Activated CD4-positive, alpha-beta T cell treated with anti-CD3 and anti-CD28 coated beads, Interleukin-2, amount 50 U/mL, for 1 hour (primary cell): Measurements from ENCODE around the gene B3GNT3.

Experiments
- DNase-seq: peaks from one replicate; pipeline ENCODE4 v3.0.0-alpha.2; 2020

B3GNT3 gene, protein sequence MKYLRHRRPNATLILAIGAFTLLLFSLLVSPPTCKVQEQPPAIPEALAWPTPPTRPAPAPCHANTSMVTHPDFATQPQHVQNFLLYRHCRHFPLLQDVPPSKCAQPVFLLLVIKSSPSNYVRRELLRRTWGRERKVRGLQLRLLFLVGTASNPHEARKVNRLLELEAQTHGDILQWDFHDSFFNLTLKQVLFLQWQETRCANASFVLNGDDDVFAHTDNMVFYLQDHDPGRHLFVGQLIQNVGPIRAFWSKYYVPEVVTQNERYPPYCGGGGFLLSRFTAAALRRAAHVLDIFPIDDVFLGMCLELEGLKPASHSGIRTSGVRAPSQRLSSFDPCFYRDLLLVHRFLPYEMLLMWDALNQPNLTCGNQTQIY

DNA sequence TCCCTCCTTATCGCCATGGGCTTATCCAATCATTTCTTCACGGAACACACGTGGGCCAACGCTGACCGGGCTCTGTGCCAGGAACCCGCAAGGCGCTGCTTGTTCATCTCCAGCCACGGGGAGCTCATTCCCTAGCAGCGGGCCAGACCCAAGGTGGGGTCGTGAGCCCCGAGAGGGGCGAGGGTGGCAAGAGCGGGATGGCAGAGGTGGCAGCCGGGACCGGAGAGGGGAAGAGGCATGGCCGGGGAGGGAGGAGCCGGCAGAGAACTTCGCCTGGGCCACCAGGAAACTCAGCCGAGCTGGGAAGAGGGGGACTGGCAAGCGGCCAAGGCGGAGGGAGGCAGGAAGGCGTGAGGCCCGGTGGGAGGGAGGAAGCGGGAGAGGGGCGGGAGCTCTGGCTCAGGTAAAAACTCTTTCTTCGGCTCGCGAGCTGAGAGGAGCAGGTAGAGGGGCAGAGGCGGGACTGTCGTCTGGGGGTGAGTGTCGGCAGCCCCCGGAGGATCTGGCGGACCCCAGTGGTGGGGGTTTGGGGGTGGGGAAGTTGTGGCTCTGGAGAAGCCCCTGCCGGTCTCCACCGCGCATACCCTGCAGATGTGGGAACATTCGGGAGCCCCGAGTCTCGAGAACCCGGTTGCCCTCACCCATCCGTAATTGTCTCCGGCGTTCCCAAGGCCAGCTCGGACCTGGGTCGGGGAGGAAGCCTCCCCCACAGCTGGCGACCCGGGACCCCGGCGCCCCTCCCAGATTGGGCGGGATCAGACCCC lies at the start of gene B3GNT3:
B3GNT3 (plus strand) TSS at position 408 of the 764 bp plus-strand sequence. CDS start 12,670 bp downstream, outside the sequence.
- no peak for DNase-seq

DNA sequence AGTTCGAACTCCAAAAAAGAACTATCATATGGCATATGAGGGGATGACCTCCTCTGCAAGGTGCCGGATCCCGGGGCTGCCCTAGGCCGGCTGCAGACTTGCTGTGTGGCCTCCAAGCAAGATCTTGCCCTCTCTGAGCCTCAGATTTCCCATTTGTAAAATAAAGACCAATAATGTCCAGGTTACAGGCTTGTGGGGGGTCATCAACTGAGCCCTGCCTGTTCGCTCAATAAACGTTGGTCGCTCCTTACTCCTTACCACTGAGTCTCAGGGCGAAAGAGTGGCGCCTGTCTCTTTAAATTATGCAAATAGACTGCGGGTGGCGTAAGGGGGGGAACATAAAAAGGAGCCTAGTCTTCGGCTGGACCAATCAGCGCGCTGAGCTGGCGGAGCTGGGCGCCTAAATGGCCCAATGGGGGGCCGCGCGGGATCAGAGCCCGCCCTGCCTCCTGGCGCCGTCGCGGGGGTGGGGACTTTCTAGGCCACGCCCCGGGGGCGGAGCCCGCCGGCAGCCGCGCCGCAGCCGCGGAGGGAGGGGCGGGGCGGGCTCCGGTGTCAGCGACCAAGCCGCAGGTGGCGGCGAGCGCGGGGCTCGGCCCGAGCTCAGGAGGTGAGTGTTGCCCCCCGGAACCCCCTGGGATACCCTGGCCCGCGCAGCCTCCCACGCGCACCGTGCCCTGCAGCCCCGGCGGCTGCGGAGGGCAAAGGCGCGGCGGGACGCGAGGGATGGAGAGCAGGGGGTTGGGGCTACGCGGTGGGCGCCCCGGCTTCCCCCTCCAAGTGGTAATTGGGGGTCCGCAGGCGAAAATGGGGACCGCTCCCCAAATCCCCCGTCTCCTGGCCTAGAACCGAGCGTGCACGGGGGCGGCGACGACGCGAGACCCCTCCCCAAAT lies 47.5 kb upstream of the B3GNT3 start:
- DNase-seq: peak; percentile 93

DNA sequence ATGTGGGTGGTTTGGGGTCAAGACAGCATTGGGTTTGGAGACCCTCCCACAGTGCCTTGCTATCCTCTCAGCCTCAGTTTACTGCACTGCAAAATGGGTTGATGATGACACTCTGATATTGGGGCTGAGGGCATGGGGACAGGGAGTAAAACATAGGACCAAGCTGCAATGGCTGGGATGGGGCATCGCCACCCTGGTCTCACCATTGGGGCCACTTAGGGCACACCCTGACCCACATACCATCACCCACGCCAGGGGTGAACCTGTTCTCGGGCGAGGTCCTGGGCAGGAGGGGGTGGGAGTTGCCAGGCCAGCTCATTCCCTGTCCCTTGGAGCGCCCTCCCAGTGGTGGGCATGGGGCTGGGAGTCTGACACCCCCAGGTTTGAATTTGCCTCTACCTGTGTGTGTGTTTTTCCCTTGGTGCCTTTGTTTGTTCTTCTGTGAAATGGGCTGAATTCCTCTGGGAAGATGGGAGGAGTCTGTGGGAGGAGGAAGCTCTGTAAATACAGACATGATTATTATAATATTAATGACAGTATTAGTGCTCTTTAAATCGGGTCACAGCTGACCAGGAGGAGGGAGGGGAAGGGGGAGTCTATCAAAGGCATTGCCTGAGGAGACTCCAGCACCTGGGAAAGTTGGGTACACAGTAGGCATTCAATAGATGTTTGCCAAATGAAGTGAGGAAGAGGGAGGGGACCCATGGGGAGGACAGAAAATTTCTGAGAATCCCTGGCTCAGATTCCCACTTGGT lies 45.9 kb upstream of the B3GNT3 start:
- no peak for DNase-seq

DNA sequence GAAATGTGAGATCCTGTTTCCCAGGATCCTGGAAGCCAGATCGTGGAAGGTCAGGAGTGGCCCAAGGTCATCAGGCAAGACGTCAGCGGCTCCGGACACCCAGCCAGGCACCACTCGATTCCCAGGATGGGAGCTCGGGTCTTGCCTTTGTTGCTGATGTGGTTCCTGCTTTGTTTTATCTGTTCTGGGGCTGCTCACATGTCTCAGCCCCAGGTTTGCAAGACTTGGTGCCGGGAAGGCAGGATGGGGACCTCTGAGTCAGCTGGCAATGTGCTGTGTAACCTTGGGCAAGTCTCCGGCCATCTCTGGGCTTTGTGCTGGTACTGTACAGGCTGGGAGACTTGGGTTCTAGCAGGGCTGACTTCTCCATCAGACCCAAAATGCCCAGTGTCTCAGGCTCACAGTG lies 45.0 kb upstream of the B3GNT3 start:
- DNase-seq: no peak

DNA sequence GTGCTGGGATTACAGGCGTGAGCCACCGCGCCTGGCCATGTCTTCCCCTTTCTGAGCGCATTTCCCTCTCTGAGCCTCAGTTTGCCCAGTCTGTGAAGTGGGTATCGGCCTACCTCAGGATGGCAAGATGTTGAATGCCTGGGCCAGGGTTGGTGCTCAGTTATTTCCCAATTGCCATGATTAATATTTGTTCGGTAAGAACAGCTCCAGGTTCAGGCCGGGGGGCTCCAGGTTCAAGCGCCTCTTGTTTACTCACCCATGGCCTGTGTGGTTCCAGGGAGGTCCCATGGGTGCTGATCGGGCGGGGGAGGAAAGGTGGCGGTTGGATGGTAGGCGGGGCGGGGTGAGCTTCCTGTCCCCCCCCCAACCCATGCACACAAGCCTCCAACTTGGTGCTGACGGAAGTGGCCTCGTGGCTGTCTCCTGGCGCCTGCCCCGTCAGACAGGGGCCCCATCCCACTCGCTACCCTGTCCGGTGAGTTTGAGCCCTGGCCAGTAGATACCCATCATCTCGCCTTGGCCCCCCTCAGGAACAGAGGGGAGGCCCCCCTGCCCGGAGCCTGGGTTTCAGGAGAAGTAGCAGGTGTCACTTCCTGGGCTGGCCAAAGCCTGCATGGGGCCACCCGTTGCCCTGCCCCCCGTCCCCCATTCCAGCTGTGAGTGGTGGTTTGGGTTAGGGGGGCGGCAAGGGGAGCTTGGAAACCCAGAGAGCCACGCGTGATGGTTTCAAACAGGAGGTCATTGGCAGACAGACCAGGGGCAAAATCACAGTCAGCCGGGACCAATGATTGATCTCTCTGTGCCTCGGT lies 43.6 kb upstream of the B3GNT3 start, which contains the start of gene FCHO1:
FCHO1 (plus strand) TSS at position 375 of the 809 bp plus-strand sequence. CDS start 3,688 bp downstream, outside the sequence.
- peak; percentile 83 for DNase-seq

DNA sequence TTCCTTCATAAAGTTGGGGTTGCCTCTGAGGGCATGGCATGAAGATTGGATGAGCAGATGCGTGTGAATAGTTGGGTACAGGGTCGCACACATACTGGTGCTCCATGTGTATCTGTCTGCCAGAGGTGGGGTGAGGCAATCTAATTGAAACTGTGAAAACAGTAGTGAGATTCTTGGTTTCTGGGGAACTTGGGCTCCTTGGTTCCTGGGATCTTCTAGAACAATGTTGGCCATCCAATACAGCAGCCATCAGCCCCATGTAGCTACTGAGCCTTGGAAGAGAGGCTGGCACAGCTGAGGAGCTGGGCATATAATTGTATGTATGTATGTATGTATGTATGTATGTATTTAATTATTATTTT lies 43.0 kb upstream of the B3GNT3 start:
- no peak for DNase-seq

DNA sequence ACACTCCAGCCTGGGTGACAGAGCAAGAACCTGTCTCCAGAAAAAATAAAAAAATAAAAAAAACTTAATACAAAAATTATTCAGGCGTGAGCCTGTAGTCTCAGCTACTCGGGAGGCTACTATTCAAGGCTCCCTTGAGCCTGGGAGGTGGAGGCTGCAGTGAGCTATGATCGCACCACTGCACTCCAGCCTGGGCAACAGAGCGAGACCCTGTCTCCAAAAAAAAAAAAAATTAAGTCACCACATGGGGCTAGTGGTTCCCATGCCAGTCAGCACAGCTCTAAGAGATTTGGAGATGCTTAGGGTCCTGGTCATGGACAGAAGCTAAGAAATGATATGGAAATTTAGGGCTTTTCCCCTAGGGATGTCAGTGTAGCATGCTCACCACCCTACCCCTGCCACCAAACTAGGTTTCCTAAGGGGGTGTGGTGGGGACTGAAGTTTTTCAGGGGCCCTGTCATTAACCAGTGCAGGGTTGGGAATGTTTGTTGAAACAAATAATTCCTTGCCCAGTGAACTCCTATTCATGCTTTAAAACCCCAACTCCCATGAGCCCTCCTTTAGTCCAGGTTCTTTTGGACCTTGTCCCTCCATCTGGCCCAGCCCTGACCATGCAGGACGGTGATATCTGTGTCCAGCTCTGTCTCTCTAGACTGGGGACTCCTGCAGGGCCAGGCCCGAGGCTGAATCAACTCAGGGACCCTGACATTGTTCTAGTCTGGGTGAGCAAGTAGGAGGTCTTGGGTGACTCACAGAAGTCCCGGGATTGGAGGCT lies 41.9 kb upstream of the B3GNT3 start:
- no peak for DNase-seq

DNA sequence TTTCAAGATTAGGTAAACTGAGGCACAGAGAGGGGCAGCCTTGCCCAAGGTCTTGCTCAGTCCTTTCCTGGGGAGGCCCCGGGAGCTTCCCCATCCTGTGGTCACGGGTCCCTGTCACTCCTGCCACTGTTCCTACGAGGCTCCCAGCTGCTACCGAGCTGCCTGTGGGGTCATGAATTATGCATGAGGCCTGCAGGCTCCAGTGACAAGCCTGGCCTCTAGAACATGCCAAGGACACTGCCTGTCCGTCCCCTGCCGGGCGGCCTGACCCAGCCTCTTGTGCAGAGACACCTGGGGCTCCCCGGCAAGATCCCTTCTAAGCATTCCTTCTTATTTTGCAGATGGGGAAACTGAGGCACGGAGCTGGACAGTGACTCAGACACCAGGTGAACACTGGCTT lies 41.0 kb upstream of the B3GNT3 start:
- DNase-seq: no peak

DNA sequence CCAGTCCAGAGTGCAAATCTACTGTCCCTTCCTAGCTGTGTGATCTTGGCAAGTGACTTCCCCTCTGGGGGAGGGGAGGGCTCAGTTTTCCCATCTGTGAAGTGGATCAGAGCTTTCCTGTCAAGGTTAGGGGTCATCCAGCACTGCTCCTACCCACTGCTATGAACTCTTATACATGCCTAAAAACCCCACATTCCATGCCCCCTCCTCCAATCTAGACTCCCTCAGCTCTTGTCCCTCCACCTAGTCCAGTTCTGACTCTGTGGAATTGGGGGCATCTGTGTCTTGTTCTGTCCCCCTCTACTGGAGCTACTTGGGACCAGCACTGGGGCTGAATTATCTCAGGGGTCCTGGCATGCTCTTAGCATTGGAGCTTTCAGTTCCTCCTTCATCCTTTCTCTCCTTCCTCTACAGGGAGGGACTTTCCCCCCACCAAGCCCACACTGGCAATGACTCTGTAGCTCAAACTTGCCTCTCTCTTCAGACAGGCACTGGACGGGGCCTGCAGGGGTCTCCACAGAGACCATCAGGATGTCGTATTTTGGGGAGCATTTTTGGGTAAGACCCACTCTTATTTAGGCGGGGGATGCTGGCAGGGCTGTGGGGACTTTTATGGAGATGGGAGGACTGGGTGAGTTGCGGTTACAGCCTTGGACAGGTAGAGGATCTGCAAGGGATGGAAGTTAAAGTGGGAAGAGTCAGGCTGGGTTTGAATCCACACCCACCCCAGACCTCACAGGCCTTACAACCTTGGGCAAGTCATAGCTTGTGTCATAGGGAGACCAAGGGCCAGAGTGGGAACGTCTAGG lies 40.1 kb upstream of the B3GNT3 start:
- DNase-seq: no peak

DNA sequence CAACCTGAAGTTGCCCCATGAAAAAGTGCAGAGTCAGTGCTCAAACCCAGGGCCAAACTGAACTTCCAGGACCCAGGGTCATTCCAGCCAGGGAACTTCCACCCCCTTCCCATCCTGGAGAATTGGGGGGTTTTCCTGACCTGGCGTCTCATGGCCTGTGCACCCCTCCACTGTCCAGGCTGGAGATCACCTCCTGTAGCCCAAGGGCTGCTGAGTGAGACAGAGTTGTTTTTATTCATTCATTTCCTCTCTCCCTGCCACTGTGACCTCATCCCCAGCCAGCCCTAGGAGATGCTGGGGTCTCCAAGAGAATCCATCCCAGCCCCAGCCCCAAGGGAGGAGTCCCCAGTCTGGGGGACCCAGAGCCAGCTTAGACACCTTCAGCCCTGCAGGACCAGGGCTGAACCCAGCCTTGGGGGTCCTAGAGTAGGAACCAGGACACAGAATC lies 39.5 kb upstream of the B3GNT3 start:
- no peak for DNase-seq

DNA sequence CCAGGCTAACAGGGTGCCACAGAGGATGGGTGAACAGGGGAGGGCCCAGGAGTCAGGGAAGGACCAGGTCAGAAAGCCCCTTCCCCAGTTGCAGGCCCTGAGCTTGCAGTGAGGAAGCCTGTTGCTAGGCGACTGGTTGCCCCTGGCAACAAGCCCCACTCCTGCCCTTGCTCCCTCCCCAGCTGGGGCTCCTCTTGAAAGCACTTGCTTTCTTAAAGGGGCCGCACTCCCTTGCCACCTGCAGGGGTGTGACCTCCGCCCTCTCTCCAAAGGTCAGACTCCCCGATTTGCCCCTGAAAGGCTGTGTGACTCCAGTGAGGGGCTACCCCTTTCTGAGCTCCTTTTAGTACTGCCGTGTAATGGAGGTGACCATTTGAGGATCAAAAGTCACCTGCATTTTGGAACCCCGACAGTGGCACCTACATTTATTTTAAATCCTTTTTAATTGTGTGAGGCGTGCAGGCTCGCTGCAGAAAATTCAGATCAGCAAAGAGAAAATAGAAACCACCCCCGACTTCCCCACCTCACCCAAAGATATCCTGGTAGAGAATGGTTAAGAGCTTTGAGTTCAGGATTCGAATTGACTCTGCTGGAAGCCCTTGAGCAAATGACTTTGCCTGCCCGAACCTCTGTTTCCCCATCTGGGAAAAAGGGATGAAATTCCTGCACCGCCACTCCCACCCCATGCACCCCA lies 38.8 kb upstream of the B3GNT3 start:
- DNase-seq: peak; percentile 43

DNA sequence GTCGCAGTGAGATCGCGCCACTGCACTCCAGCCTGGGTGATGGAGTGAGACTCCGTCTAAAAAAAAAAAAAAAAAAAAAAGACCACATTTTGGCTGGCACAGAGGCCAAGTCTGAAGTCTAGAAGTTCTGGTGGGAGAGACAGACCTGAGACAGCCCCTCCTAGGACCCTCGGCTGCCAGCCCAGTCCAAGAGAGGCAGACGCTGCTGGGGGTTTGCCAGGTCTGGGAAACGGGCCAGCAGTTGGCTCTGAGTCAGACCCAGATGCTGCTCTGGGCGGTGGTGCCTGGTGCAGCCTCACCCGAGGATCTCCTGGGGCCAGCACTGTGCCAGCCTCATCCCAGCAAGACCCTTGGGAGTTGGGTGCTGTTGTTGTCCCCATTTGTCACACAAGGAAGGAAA lies 37.8 kb upstream of the B3GNT3 start:
- no peak for DNase-seq

DNA sequence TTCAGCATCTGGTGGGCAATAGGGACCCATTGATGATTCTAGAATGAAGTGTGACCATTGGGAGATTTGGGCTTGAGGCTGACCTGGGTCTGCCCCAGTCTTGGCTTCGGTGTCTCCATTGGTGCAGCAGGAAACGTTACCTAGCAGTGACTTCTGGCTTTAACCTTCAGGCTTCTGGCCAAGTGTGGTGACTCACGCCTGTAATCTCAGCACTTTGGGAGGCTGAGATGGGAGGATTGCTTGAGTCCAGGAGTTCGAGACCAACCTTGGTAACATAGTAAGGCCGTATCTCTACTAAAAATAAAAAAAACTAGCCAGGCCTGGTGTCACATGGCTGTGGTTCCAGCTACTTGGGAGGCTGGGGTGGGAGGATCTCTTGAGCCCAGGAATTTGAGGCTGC lies 36.4 kb upstream of the B3GNT3 start:
- DNase-seq: no peak

DNA sequence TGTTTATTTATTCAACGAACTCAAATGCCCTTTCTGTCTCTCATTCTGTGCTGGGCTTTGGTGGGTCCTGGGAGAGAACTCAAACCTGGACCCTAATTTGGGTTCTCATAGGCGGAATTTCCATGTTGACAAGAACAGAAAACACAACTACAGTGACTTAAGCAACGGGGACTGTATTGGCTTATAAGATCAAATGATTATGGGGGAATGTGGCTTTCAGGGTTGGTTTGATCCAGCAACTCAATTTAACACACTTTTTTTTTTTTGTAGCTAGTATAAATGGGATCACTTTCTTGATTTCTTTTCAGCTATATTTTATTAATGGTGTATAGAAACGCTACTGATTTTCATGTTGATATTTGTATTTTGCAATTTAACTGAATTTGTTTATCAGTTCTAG lies 33.8 kb upstream of the B3GNT3 start:
- DNase-seq: no peak

DNA sequence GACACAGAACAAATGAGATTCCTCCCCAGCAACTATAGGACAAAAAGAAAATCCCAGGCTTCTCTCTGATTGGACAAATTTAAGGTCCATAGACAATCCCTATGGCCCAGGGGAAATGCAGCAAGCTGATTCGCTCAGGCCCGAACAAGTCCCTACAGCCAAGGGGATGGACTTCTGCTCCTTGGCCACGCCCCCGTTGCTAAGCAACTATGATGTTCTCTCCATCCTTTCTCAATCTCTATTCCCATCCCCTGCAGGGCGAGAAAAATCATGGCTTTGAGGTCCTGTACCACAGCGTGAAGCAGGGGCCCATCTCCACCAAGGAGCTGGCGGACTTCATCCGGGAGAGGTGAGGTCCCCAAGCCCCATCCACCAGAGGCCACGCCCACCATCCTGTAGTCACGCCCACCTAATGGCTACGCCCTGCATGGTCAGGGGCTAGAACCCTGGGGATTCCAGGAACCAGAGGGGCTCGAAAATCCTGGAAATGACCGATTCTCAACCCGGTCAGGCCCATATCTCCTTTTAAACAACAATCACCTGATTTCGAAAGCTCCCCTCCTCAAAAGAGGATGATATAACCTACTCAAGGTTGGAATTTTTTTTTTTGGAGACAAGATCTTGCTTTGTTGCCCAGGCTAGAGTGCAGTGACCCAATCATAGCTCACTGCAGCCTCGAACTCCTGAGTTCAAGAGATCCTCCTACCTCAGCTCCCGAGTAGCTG lies 32.3 kb upstream of the B3GNT3 start:
- DNase-seq: no peak

DNA sequence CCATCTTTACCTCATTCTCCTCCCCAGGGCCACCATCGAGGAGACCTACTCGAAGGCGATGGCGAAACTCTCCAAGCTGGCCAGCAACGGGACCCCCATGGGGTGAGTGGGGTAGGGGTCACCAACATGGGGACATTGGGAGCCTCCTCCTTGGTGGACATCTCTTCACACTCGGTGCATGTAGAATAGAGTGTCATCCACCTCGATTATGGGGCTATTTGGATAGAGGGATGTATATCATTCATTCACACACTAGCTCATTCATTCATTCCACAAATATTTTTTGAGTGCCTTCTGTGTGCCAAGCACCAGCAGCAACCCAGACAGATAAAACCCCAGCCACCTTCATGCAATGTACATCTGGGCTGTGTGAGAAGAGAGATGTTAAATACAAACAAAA lies 30.6 kb upstream of the B3GNT3 start:
- no peak for DNase-seq

DNA sequence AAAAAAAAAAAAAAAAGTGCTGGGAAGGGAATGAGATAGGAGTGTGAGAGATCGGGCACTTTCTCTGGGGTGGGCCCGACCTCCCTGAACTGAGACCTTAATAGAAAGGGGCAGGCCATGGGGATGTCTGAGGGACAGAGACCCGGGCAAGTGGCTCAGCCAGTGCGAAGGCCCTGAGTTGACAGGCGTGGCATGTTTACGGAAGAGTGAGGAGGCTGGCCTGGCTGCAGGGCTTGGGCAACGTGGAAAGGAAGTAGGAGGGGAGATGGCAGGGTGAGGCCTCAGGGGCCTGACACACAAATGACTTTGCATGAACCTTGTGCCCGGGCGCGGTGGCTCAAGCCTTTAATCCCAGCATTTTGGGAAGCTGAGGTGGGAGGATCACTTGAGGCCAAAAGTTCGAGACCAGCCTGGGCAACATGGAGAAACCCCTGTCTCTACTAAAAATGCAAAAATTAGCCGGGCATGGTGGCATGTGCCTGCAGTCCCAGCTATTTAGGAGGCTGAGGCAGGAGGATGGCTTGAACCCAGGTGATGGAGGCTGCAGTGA lies 29.8 kb upstream of the B3GNT3 start:
- no peak for DNase-seq

DNA sequence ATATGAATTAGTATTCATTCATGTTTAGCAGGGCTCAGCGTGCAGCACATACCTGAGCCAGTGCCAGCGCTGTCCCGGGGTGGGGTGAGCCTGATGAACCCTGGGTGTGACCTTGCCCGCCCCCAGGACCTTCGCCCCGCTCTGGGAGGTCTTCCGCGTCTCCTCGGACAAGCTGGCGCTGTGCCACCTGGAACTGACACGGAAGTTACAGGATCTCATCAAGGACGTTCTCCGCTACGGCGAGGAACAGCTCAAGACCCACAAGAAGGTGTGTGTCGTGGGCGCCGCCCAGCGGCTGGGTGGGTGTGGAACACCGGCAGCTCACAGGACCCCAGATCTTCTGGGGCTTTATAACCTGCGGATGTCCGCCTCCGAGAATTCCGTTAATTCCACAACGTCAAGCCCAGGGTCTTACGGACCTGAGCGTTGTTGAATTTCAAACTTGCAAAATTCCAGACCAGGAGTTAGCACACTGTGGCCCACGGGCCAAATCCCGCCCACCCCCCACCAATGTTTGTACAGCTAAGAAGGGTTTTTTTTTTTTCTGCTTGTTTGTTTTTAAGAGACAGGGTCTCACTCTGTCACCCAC lies 28.3 kb upstream of the B3GNT3 start:
- DNase-seq: peak; percentile 30
